GM19324 (cell line): Measurements from ENCODE around the gene MARK4.
"Not testable (repeated sequence)": the region's sequence is repeated elsewhere in the genome, so short reads cannot be mapped to it uniquely, and the experiment has no call there.

Experiments used
- ATAC-seq: cut with Tn5 transposase; IDR thresholded peaks from one replicate; pipeline ENCODE4 v1.9.1; 2021; ENCODE audit warnings: mild to moderate bottlenecking, moderate library complexity; ENCODE audit not compliant: unreplicated experiment, low FRiP score

The MARK4 gene

GRCh38 chr19:45333609-45334303, 82.7 kb downstream of the MARK4 start:
- no peak for ATAC-seq

DNA sequence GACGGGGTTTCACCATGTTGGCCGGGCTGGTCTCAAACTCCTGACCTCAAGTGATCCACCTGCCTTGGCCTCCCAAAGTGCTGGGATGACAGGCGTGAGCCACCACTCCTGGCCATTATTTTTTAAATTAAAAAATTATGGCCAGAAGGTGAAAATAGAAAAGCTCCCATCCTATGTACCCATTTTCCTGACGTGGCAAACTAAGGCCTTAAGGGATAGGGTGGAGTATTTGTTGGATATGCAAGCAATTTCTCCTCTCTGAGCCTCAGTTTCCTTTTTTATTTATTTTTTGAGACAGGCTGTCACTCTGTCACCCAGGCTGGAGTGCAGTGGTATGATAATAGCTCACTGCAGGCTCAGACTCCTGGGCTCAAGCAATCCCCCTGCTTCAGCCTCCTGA, 83.8 kb downstream of the MARK4 start:
- not testable (repeated sequence) for ATAC-seq

DNA sequence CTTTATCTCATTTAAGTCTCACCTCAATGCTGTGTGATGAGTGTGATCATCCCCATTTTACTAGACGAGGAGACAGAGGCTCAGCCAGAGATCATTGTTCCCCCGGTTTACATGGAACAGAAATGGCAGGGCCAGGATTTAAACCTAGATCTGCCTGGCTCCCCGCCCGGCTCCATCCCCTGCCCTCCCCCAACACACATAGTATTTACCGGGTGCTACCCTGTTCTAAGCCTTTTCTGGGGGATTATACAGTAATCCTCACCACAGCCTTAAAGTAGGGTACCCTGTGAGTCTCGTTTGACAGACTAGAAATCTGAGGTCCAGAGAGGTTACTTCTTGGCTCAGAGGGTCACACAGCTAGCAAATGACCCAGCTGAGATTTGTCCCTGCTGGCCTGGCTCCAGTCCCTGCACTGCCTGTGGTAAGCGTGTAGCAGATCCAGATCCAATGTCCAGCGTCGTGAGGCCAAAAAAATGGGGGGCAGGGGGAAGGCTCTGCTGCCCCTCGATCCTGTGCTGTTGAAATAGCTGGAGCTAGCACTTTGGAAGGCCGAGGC, 85.7 kb downstream of the MARK4 start:
- no peak for ATAC-seq

- no peak for ATAC-seq
Observed at GRCh38 chr19:45339629-45340028, 88.6 kb downstream of the MARK4 start.

- ATAC-seq, result no peak
Observed at GRCh38 chr19:45340232-45340898, 89.3 kb downstream of the MARK4 start, which contains the start of gene KLC3. Gene KLC3 (plus strand): TSS chr19:45340750. CDS start chr19:45345542, 4,792 bp downstream.

DNA sequence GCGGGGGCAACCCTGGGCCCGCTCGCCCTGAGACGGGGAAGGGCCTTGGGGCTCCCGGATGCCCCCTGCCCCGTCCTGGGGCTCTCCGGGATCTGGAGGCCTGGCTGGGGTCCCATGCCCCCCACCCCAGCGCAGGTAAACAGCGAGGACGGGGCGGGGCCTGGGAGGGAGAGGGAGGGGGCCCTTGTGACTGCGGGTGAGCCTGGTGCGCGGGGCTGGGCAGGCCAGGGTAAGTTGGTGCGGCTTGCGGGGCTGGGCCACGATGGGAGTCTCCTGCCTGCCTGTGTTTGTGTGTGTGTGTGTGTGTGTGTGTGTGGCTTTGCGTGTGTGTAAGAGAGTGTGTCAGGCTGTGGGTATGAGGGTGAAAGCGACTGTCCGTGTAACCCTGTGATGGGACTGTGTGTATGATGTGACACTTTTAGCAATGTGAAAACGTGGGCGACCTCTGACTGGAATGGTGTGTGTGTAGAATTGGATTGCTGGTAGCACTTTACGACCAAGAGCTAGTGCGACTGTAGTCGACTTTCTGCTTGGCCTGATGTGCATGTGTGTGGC, 89.9 kb downstream of the MARK4 start:
- no peak for ATAC-seq

- no peak for ATAC-seq
Observed at GRCh38 chr19:45342911-45343310, 91.8 kb downstream of the MARK4 start.

DNA sequence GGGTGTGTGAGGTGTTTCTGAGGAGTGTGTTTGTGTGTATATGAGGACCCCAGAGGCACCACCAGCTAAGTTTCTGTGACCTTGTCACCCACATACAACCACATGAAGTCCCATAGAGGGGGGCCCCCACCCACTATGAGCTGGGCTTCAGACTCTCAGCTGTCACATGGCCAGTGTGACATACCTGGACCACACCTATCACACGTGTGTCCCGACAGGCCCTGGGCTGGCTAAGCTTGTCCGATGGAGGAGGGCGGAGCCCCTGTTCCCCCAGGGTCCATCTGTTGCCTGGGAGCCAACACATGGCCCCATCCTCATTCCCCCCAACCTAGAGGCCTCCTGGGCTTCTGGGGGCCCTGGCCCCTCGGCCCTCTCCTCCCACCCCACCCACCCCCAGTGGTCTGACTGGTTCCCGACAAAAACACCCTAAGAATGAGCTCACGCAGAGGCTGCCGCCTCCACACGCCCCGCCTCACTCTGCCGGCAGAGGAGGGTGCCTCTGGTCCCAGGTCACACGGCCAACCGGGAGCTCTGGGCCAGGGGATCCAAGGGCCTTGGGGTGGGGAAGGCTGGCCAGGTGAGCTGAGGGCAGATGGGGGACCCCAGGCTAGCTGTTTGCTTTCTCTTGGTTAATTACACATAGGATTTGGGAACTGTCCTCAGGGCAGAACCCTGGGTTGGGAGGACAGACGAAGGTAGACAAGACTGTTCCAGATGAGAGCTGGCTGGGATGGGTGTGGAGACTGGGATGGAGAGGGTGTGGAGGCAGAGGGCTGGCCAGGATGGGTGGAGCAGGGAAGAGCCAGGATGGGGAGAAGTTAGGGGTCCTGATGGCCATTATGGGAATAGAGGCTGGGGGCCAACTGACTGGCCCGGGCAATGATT, 93.8 kb downstream of the MARK4 start:
- no peak for ATAC-seq

DNA sequence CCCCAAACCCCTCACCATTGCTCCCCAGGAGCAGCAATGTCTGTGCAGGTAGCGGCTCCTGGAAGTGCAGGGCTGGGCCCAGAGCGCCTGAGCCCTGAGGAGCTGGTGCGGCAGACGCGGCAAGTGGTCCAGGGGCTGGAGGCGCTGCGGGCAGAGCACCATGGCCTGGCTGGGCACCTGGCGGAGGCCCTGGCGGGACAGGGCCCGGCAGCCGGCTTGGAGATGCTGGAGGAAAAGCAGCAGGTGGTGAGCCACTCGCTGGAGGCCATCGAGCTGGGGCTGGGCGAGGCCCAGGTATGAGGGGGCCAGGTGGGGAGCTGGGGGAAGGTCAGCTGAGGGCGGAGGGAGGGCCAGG, 94.4 kb downstream of the MARK4 start:
- ATAC-seq, result no peak

DNA sequence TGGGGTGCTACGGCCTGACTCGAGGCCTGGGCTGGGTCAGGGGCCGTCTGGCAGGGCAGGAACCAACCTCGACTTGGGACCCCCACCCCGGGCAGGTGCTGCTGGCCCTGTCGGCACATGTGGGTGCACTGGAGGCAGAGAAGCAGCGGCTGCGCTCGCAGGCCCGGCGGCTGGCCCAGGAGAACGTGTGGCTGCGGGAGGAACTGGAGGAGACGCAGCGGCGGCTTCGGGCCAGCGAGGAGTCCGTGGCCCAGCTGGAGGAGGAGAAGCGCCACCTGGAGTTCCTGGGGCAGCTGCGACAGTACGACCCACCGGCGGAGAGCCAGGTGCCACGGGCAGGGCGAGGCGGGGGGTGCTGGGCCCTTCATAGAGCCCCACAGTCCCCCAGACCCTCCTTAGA, 95.4 kb downstream of the MARK4 start:
- ATAC-seq, result no peak

GRCh38 chr19:45347570-45348366, 96.7 kb downstream of the MARK4 start:
- no peak for ATAC-seq

DNA sequence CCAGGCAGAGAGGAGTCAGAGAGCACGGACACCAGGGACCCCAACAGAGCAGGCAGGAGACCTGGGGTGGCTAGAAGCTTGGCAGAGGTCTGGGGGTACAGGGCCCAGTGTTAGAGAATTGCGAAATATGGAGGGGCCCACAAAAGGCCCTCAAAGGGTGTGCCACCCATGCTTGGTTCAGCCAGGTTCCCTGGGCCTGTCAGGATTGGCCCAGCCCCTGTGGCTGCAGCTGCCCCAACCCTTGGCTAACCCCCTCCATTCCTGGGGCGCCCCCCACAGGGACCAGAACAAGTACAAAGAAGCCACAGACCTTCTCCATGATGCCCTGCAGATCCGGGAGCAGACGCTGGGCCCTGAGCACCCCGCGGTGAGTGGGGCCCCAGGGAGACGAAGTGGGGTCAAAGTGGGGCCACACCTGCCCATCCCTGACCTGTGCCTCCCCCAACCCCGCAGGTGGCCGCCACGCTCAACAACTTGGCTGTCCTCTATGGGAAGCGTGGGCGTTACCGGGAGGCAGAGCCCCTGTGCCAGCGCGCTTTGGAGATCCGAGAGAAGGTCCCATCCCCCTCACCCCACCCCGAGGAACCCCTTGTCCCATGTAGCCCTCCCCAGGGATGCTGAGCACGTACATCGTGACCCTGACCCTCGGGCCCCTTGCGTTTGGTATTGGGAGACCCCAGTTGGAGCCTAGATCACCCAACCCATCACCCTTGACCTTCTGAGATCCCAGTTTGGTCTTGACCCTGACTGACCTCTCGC, 97.5 kb downstream of the MARK4 start:
- ATAC-seq, result no peak

GRCh38 chr19:45349126-45349415, 98.0 kb downstream of the MARK4 start:
- no peak for ATAC-seq

GRCh38 chr19:45349430-45349941, 98.4 kb downstream of the MARK4 start:
- no peak for ATAC-seq

DNA sequence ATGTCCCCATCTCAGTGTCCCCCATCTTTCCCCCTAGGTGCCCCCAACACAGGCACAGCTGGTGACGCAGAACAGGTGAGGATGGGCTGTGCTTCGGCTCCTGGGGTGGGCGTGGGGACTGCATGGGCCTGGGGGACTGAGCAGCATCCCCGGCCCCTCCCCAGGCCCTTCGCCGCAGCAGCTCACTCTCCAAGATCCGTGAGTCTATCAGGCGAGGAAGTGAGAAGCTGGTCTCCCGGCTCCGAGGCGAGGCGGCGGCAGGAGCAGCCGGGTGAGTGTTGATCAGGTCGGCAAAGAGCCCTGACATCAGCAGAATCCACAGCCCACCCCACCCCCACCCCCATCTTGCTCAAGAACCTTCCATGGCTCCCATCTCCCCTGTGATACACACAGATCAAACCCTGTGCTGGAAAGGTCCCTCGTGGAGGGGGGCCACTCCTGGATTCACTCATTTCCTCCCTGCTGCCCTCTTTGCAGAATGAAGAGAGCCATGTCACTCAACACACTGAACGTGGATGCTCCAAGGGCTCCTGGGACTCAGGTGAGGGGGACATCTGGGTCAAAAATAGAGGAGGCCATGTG, 99.5 kb downstream of the MARK4 start:
- ATAC-seq, result no peak

- no peak for ATAC-seq
Observed at GRCh38 chr19:45351401-45351952, 100.4 kb downstream of the MARK4 start.

- no peak for ATAC-seq
Observed at GRCh38 chr19:45352062-45352461, 101.0 kb downstream of the MARK4 start.

DNA sequence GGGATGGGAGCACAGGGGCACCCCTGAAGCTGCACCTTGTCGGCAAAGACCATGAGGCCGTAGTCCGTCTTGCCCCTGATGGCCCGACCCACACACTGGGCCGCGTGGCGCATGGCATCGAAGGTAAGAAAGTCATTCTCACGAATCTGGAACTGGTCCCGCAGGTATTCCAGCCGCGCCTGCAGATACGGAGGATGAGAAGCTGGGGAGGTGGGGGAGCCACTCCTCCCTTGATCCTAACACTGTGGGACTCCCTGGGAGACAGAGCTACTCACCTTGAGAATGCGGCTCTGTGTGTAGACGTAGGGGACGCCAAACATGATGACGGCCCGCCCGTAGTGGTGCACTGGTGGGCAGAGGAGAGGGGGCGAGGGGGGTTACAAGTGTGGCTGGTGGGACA, 101.4 kb downstream of the MARK4 start:
- ATAC-seq, result no peak
